Activated CD4-positive, alpha-beta T cell treated with anti-CD3 and anti-CD28 coated beads for 36 hours (primary cell): ENCODE data around the gene APOA5. TPM values are rescaled to one million over a fixed set of nuclear protein-coding genes. Genes with fewer than 3 reads are reported as not detected.

Source experiments
- ATAC-seq: fragments of 200-7000 bp; cut with Tn5 transposase; one replicate; pipeline ENCODE4 v1.10.0; 2021; ENCODE audit warnings: mild to moderate bottlenecking, moderate library complexity
- CTCF ChIA-PET: fragments of 350-600 bp; sonication (Branson Sonifier 250); formaldehyde crosslinking; loops from one replicate; lab custom pipeline; 2021; ENCODE audit warnings: antibody characterized with exemption; lab: Charles Lee
- POLR2A ChIA-PET: fragments of 350-600 bp; sonication (Branson Sonifier 250); formaldehyde crosslinking; loops from one replicate; lab custom pipeline; 2021; ENCODE audit warnings: antibody characterized with exemption, inconsistent platforms; lab: Charles Lee
- DNase-seq: peaks from one replicate; pipeline ENCODE4 v3.0.0-alpha.2; 2020
- H3K27ac Mint-ChIP-seq: one replicate; pipeline ENCODE4 v1.8.0; 2021; ENCODE audit warnings: mixed read lengths
- H3K27me3 Mint-ChIP-seq: one replicate; pipeline ENCODE4 v1.8.0; 2021; ENCODE audit warnings: mixed read lengths
- H3K36me3 Mint-ChIP-seq: one replicate; pipeline ENCODE4 v1.8.0; 2021; ENCODE audit warnings: low read depth, mixed read lengths
- H3K4me1 Mint-ChIP-seq: one replicate; pipeline ENCODE4 v1.8.0; 2021; ENCODE audit warnings: mixed read lengths
- H3K4me3 Mint-ChIP-seq: one replicate; pipeline ENCODE4 v1.8.0; 2021; ENCODE audit warnings: mild to moderate bottlenecking, moderate library complexity, mixed read lengths
- H3K9me3 Mint-ChIP-seq: one replicate; pipeline ENCODE4 v1.8.0; 2021; ENCODE audit warnings: low read depth, mixed read lengths
- intact Hi-C, 2 experiments: fragments of 100-400 bp; cut with DNase I in 1 of 2; cut with micrococcal nuclease in 1 of 2; formaldehyde crosslinking; loops; one replicate each; pipeline versions ENCODE4 v1.14.2 to v1.15.1; 2022 to 2024; cut with DNase I, micrococcal nuclease
- total RNA-seq, 2 experiments: library from RNA; stranded (reverse); gene quantifications; one replicate each; pipeline ENCODE4 v1.2.3, GENCODE V29; 2021

Gene APOA5
- total RNA-seq, 2 experiments from 2014 or later, result not detected

GRCh38 chr11:116786966-116787365 lies 4.7 kb downstream of the APOA5 start:
- peak overlapping the region; percentile 96 for H3K4me3 Mint-ChIP-seq
- ChIA-PET CTCF (interaction anchor here (0.5 to 6.5 kb wide), 10 partner anchors 11 to 443 kb away, joined by 3 to 89 read pairs (median 4); partner anchors contain the start of gene APOA1), POLR2A (interaction anchor here (0.6 to 0.8 kb wide), 3 partner anchors 10 to 444 kb away, joined by 3 to 4 read pairs (median 3); no protein-coding TSS in a partner anchor)
- no peaks in the 10 kb centered on the region for H3K27me3 Mint-ChIP-seq
- peak overlapping the region; percentile 88 for H3K27ac Mint-ChIP-seq
- no peak for ATAC-seq
- intact Hi-C loops, result loop anchor here in 1 of 2 experiments (5.0 kb wide), 1 partner anchor 65 kb away; no protein-coding TSS in a partner anchor
- peaks cover 49% of the 10 kb centered on the region for H3K36me3 Mint-ChIP-seq
- H3K9me3 Mint-ChIP-seq, result no peaks in the 10 kb centered on the region
- no peak for DNase-seq
- peaks cover 62% of the 10 kb centered on the region for H3K4me1 Mint-ChIP-seq

- CTCF ChIA-PET, result interaction anchor here (0.6 to 6.5 kb wide), 9 partner anchors 10 to 444 kb away, joined by 3 to 89 read pairs (median 5); partner anchors contain the start of gene APOA1
- POLR2A ChIA-PET, result interaction anchor here (0.5 to 0.8 kb wide), 3 partner anchors 10 to 549 kb away, joined by 3 to 8 read pairs (median 3); no protein-coding TSS in a partner anchor
- H3K27ac Mint-ChIP-seq, result peak overlapping the region; percentile 88
- no peaks in the 10 kb centered on the region for H3K27me3 Mint-ChIP-seq
- peaks cover 65% of the 10 kb centered on the region for H3K4me1 Mint-ChIP-seq
- H3K4me3 Mint-ChIP-seq, result peak overlapping the region; percentile 96
- DNase-seq (no peak), ATAC-seq (no peak)
- no peaks in the 10 kb centered on the region for H3K9me3 Mint-ChIP-seq
- intact Hi-C loops, result loop anchor here in 1 of 2 experiments (5.0 kb wide), 1 partner anchor 66 kb away; no protein-coding TSS in a partner anchor
- H3K36me3 Mint-ChIP-seq, result peaks cover 55% of the 10 kb centered on the region
Observed at GRCh38 chr11:116786326-116786725, 5.4 kb downstream of the APOA5 start.

GRCh38 chr11:116782728-116783127 lies 9.0 kb downstream of the APOA5 start:
- ATAC-seq (peak; percentile 42), DNase-seq (peak; percentile 36)
- Mint-ChIP-seq H3K36me3 (peaks cover 87% of the 10 kb centered on the region), H3K4me1 (peaks cover 88% of the 10 kb centered on the region), H3K9me3 (no peaks in the 10 kb centered on the region), H3K4me3 (no peak overlapping the region), H3K27ac (peak overlapping the region; percentile 68), H3K27me3 (no peaks in the 10 kb centered on the region)
- POLR2A ChIA-PET, result interaction anchor here (0.5 kb wide), 1 partner anchor 404 kb away, joined by 3 read pairs; no protein-coding TSS in a partner anchor
- CTCF ChIA-PET, result interaction anchor here (1.2 to 1.5 kb wide), 3 partner anchors 9 to 11 kb away, joined by 4 to 7 read pairs (median 4); partner anchors contain the start of gene APOA5
- intact Hi-C loops, result no loop called here

- no peaks in the 10 kb centered on the region for H3K27me3 Mint-ChIP-seq
- POLR2A ChIA-PET, result no interaction called here
- peaks cover 79% of the 10 kb centered on the region for H3K36me3 Mint-ChIP-seq
- no peak for DNase-seq
- intact Hi-C loops, result no loop called here
- CTCF ChIA-PET, result interaction anchor here (0.6 kb wide), 1 partner anchor 102 kb away, joined by 3 read pairs; no protein-coding TSS in a partner anchor
- H3K4me1 Mint-ChIP-seq, result peaks cover 85% of the 10 kb centered on the region
- H3K9me3 Mint-ChIP-seq, result no peaks in the 10 kb centered on the region
- peak; percentile 14 for ATAC-seq
- no peak overlapping the region for H3K4me3 Mint-ChIP-seq
- peak overlapping the region; percentile 89 for H3K27ac Mint-ChIP-seq
Observed at GRCh38 chr11:116778556-116778955, 13.1 kb downstream of the APOA5 start.

- no peak for DNase-seq
- H3K4me3 Mint-ChIP-seq, result no peak overlapping the region
- ChIA-PET POLR2A (interaction anchor here (0.6 kb wide), 1 partner anchor 10 kb away, joined by 3 read pairs; no protein-coding TSS in a partner anchor), CTCF (interaction anchor here (1.1 to 3.8 kb wide), 3 partner anchors 10 to 377 kb away, joined by 3 to 25 read pairs (median 9); partner anchors contain the start of genes APOA5 and ZPR1)
- intact Hi-C loops, result no loop called here
- no peaks in the 10 kb centered on the region for H3K27me3 Mint-ChIP-seq
- H3K27ac Mint-ChIP-seq, result peak overlapping the region; percentile 78
- ATAC-seq, result no peak
- H3K4me1 Mint-ChIP-seq, result peaks cover 71% of the 10 kb centered on the region
- no peaks in the 10 kb centered on the region for H3K9me3 Mint-ChIP-seq
- H3K36me3 Mint-ChIP-seq, result peaks cover 66% of the 10 kb centered on the region
Observed at GRCh38 chr11:116777056-116777455, 14.6 kb downstream of the APOA5 start.

GRCh38 chr11:116776522-116776984 lies 15.1 kb downstream of the APOA5 start:
- Mint-ChIP-seq H3K36me3 (peaks cover 62% of the 10 kb centered on the region), H3K27ac (peak overlapping the region; percentile 78), H3K4me1 (peaks cover 74% of the 10 kb centered on the region), H3K9me3 (no peaks in the 10 kb centered on the region), H3K27me3 (no peaks in the 10 kb centered on the region), H3K4me3 (no peak overlapping the region)
- ChIA-PET POLR2A (interaction anchor here (0.5 to 1.0 kb wide), 3 partner anchors 10 to 453 kb away, joined by 3 to 4 read pairs (median 3); no protein-coding TSS in a partner anchor), CTCF (interaction anchor here (2.2 to 3.8 kb wide), 2 partner anchors 11 to 14 kb away, joined by 9 to 25 read pairs; partner anchors contain the start of genes APOA5 and ZPR1)
- DNase-seq, result no peak
- peak; percentile 19 for ATAC-seq
- intact Hi-C loops, result no loop called here

GRCh38 chr11:116775975-116776374 lies 15.7 kb downstream of the APOA5 start:
- CTCF ChIA-PET, result interaction anchor here (2.2 to 3.8 kb wide), 3 partner anchors 11 to 15 kb away, joined by 9 to 25 read pairs (median 21); partner anchors contain the start of genes APOA5 and ZPR1
- intact Hi-C loops, result no loop called here
- Mint-ChIP-seq H3K36me3 (peaks cover 58% of the 10 kb centered on the region), H3K27ac (peak overlapping the region; percentile 78), H3K4me3 (no peak overlapping the region), H3K9me3 (no peaks in the 10 kb centered on the region), H3K27me3 (no peaks in the 10 kb centered on the region), H3K4me1 (peaks cover 74% of the 10 kb centered on the region)
- ATAC-seq (peak; percentile 0), DNase-seq (no peak)
- POLR2A ChIA-PET, result interaction anchor here (1.0 kb wide), 1 partner anchor 454 kb away, joined by 3 read pairs; no protein-coding TSS in a partner anchor

- ATAC-seq, result no peak
- POLR2A ChIA-PET, result no interaction called here
- H3K4me1 Mint-ChIP-seq, result peaks cover 70% of the 10 kb centered on the region
- H3K27ac Mint-ChIP-seq, result no peak overlapping the region
- H3K36me3 Mint-ChIP-seq, result peaks cover 55% of the 10 kb centered on the region
- CTCF ChIA-PET, result interaction anchor here (0.6 to 3.8 kb wide), 3 partner anchors 12 to 39 kb away, joined by 3 to 25 read pairs (median 21); partner anchors contain the start of genes APOA5 and ZPR1
- no peaks in the 10 kb centered on the region for H3K27me3 Mint-ChIP-seq
- no peaks in the 10 kb centered on the region for H3K9me3 Mint-ChIP-seq
- H3K4me3 Mint-ChIP-seq, result no peak overlapping the region
- no peak for DNase-seq
- intact Hi-C loops, result loop anchor here (5.0 kb wide), 6 partner anchors 78 to 1272 kb away; partner anchors contain the start of genes CADM1 (in 1 of the 2), CEP164 (in 1 of the 2), PAFAH1B2 (in 1 of the 2) and PCSK7 (in 1 of the 2)
Observed at GRCh38 chr11:116774661-116775060, 17.0 kb downstream of the APOA5 start.

- H3K36me3 Mint-ChIP-seq, result peaks cover 50% of the 10 kb centered on the region
- intact Hi-C loops, result loop anchor here (1.0 to 5.0 kb wide), 12 partner anchors 15 to 1271 kb away; partner anchors contain the start of genes PAFAH1B2 (in 2 of the 2), PCSK7 (in 2 of the 2), RNF214 (in 2 of the 2) and ZPR1 (in 2 of the 2)
- peaks cover 64% of the 10 kb centered on the region for H3K4me1 Mint-ChIP-seq
- DNase-seq (no peak), ATAC-seq (no peak)
- peak overlapping the region; percentile 98 for H3K27ac Mint-ChIP-seq
- H3K4me3 Mint-ChIP-seq, result peak overlapping the region; percentile 95
- CTCF ChIA-PET, result interaction anchor here (0.6 to 3.7 kb wide), 6 partner anchors 10 to 293 kb away, joined by 4 to 21 read pairs (median 5); partner anchors contain the start of gene APOA5
- H3K9me3 Mint-ChIP-seq, result no peaks in the 10 kb centered on the region
- H3K27me3 Mint-ChIP-seq, result no peaks in the 10 kb centered on the region
- POLR2A ChIA-PET, result no interaction called here
Observed at GRCh38 chr11:116773203-116774097, 18.2 kb downstream of the APOA5 start.
